H1 (cell line): ENCODE results near the gene PDE1A. TPM values are rescaled to one million over a fixed set of nuclear protein-coding genes. Genes with fewer than 3 reads are reported as not detected.

Experiments used
- CTCF ChIA-PET: fragments of 300-600 bp; sonication (Branson Sonifier 250); formaldehyde crosslinking; loops from one replicate; lab custom pipeline; 2021; ENCODE audit not compliant: partially characterized antibody; lab: Charles Lee
- POLR2A ChIA-PET: fragments of 300-600 bp; sonication (Branson Sonifier 250); formaldehyde crosslinking; loops from one replicate; lab custom pipeline; 2021; ENCODE audit warnings: inconsistent platforms; ENCODE audit not compliant: partially characterized antibody; lab: Charles Lee
- DNase-seq, 2 experiments: peaks; one replicate each; pipeline versions ENCODE4 v3.0.0 to v3.0.0-alpha.2; 2010 to 2022; ENCODE audit warnings: low spot score in 2 of 2, low read depth in 1 of 2, mixed read lengths in 1 of 2
- FAIRE-seq: peaks from 2 replicates; lab custom pipeline; 2011; peaks lifted over from hg19 to GRCh38; lab: Jason Lieb, UNC
- H2AFZ ChIP-seq: 2 replicates; pipeline ENCODE4 v1.8.1; 2012; ENCODE audit warnings: low read length, inconsistent platforms
- H2AK5ac ChIP-seq: 2 replicates; pipeline ENCODE4 v1.6.1; 2013; ENCODE audit warnings: low read depth, low read length
- H2BK120ac ChIP-seq: replicated peaks from 2 replicates; pipeline ENCODE3; 2013; ENCODE audit warnings: low read depth, low read length, inconsistent platforms
- H2BK12ac ChIP-seq: 2 replicates; pipeline ENCODE4 v1.6.1; 2013; ENCODE audit warnings: low read depth, low read length
- H2BK15ac ChIP-seq: 2 replicates; pipeline ENCODE4 v1.6.1; 2013; ENCODE audit warnings: low read length
- H2BK20ac ChIP-seq: 2 replicates; pipeline ENCODE4 v1.6.1; 2013; ENCODE audit warnings: low read length
- H2BK5ac ChIP-seq: 2 replicates; pipeline ENCODE4 v1.6.1; 2013; ENCODE audit warnings: low read depth, low read length
- H3K14ac ChIP-seq: 2 replicates; pipeline ENCODE4 v1.6.1; 2013; ENCODE audit warnings: inconsistent platforms; ENCODE audit not compliant: insufficient read length
- H3K18ac ChIP-seq: 2 replicates; pipeline ENCODE4 v1.6.1; 2013; ENCODE audit warnings: low read length; ENCODE audit errors: extremely low read depth
- H3K23ac ChIP-seq: 2 replicates; pipeline ENCODE4 v1.6.1; 2013; ENCODE audit warnings: inconsistent platforms; ENCODE audit not compliant: insufficient read length
- H3K23me2 ChIP-seq: 2 replicates; pipeline ENCODE4 v1.6.1; 2013; ENCODE audit warnings: low read depth, low read length
- H3K27ac ChIP-seq: 2 replicates; pipeline ENCODE4 v1.6.1; 2011; ENCODE audit warnings: low read depth, low read length, inconsistent platforms
- H3K27me3 ChIP-seq, 4 experiments: replicated peaks in 1 of 4; 1 replicate in 1 of 4; 2 replicates in 3 of 4; pipeline versions ENCODE4 v1.6.1 to v1.8.1; 2011 to 2013; ENCODE audit warnings: low read length in 3 of 4, mild to moderate bottlenecking in 3 of 4, inconsistent platforms in 2 of 4, mixed read lengths in 2 of 4, moderate library complexity in 1 of 4; ENCODE audit not compliant: control insufficient read depth in 3 of 4, insufficient read depth in 3 of 4; ENCODE audit errors: extremely low read depth in 1 of 4
- H3K36me3 ChIP-seq, 4 experiments: 2 replicates each; pipeline versions ENCODE4 v1.6.1 to v1.8.1; 2011 to 2013; ENCODE audit warnings: mild to moderate bottlenecking in 4 of 4, low read length in 3 of 4, moderate library complexity in 2 of 4, control low read depth in 1 of 4, inconsistent platforms in 1 of 4; ENCODE audit not compliant: insufficient read depth in 4 of 4, control insufficient read depth in 2 of 4
- H3K4ac ChIP-seq: replicated peaks from 2 replicates; pipeline ENCODE3; 2013; ENCODE audit warnings: low read length, low read depth, mixed read lengths, inconsistent platforms; ENCODE audit not compliant: insufficient read length
- H3K4me1 ChIP-seq, 4 experiments: replicated peaks in 1 of 4; 1 replicate in 1 of 4; 2 replicates in 3 of 4; pipeline versions ENCODE4 v1.6.1 to v1.8.1; 2011 to 2013; ENCODE audit warnings: low read length in 3 of 4, inconsistent platforms in 2 of 4, mixed read lengths in 1 of 4; ENCODE audit not compliant: insufficient read depth in 4 of 4, control insufficient read depth in 3 of 4
- H3K4me2 ChIP-seq, 2 experiments: 2 replicates each; pipeline versions ENCODE4 v1.6.1 to v1.8.1; 2011 to 2013; ENCODE audit warnings: low read depth in 2 of 2, low read length in 2 of 2, control low read depth in 1 of 2, inconsistent platforms in 1 of 2, mild to moderate bottlenecking in 1 of 2; ENCODE audit not compliant: insufficient read depth in 1 of 2
- H3K4me3 ChIP-seq, 4 experiments: fragments of 200-600, 300-600 bp in 1 of 4; sonication (generic), shearing (Covaris generic), sonication (Bioruptor Twin) in 1 of 4; 2 replicates each; pipeline versions ENCODE4 v1.5.1 to v1.8.1; 2011 to 2016; ENCODE audit warnings: low read length in 4 of 4, low read depth in 3 of 4, control low read depth in 2 of 4, inconsistent platforms in 2 of 4, mild to moderate bottlenecking in 2 of 4, mixed read lengths in 1 of 4, moderate library complexity in 1 of 4; ENCODE audit not compliant: insufficient read depth in 2 of 4; ENCODE audit errors: extremely low read depth in 1 of 4
- H3K56ac ChIP-seq: replicated peaks from 2 replicates; pipeline ENCODE3; 2013; ENCODE audit warnings: low read depth, mild to moderate bottlenecking, mixed read lengths, low read length, inconsistent platforms; ENCODE audit not compliant: insufficient read length
- H3K79me1 ChIP-seq: 2 replicates; pipeline ENCODE4 v1.6.1; 2013; ENCODE audit warnings: low read depth, low read length, control low read depth
- H3K79me2 ChIP-seq, 2 experiments: 2 replicates each; pipeline versions ENCODE4 v1.6.1 to v1.8.1; 2012 to 2013; ENCODE audit warnings: low read length in 2 of 2, mild to moderate bottlenecking in 2 of 2, inconsistent platforms in 1 of 2; ENCODE audit not compliant: insufficient read depth in 2 of 2, control insufficient read depth in 1 of 2
- H3K9ac ChIP-seq, 4 experiments: replicated peaks in 1 of 4; 1 replicate in 1 of 4; 2 replicates in 3 of 4; pipeline versions ENCODE4 v1.6.1 to v1.8.1; 2011 to 2013; ENCODE audit warnings: low read depth in 3 of 4, low read length in 3 of 4, control low read depth in 2 of 4, mild to moderate bottlenecking in 2 of 4, moderate library complexity in 2 of 4, inconsistent platforms in 1 of 4; ENCODE audit errors: extremely low read depth in 1 of 4
- H3K9me3 ChIP-seq, 2 experiments: 2 replicates each; pipeline versions ENCODE4 v1.6.1 to v1.8.1; 2012 to 2013; ENCODE audit warnings: mild to moderate bottlenecking in 2 of 2, moderate library complexity in 2 of 2, control low read depth in 1 of 2, inconsistent platforms in 1 of 2, low read depth in 1 of 2, low read length in 1 of 2, mixed read lengths in 1 of 2; ENCODE audit not compliant: insufficient read depth in 2 of 2
- H4K20me1 ChIP-seq, 2 experiments: replicated peaks in 1 of 2; 2 replicates each; pipeline versions ENCODE3 to v1.8.1; 2011 to 2013; ENCODE audit warnings: inconsistent platforms in 2 of 2, low read length in 2 of 2, mild to moderate bottlenecking in 1 of 2; ENCODE audit not compliant: insufficient read depth in 2 of 2, control insufficient read depth in 1 of 2
- H4K5ac ChIP-seq: 2 replicates; pipeline ENCODE4 v1.6.1; 2013; ENCODE audit warnings: low read length, low read depth, mixed read lengths, inconsistent platforms; ENCODE audit not compliant: insufficient read length
- H4K8ac ChIP-seq: 2 replicates; pipeline ENCODE4 v1.8.0; 2013; ENCODE audit warnings: mild to moderate bottlenecking, moderate library complexity, low read length, inconsistent platforms; ENCODE audit not compliant: insufficient read depth; ENCODE audit errors: extremely low read depth
- H4K91ac ChIP-seq: replicated peaks from 2 replicates; pipeline ENCODE3; 2013; ENCODE audit warnings: low read length, mixed read lengths, inconsistent platforms; ENCODE audit not compliant: insufficient read length
- BACH1 ChIP-seq: IDR thresholded peaks from 2 replicates; pipeline ENCODE4 v1.6.1; 2012; ENCODE audit warnings: low read length, improper control_type of control experiment
- BRCA1 ChIP-seq: IDR thresholded peaks from 2 replicates; pipeline ENCODE4 v1.6.1; 2012; ENCODE audit warnings: low read depth, low read length, improper control_type of control experiment
- CBX8 ChIP-seq: fragments of 300-800, 300-1000 bp; sonication (generic); IDR thresholded peaks from 2 replicates; pipeline ENCODE4 v1.7.1; 2016; ENCODE audit warnings: low read depth, low read length, borderline replicate concordance
- CREB1 ChIP-seq: IDR thresholded peaks from 2 replicates; pipeline ENCODE4 v1.6.1; 2012; ENCODE audit warnings: inconsistent platforms
- EGR1 ChIP-seq: IDR thresholded peaks from 2 replicates; pipeline ENCODE4 v1.6.1; 2011; ENCODE audit warnings: low read depth, low read length, borderline replicate concordance
- KDM1A ChIP-seq: fragments of 200-600, 300-600 bp; sonication (generic); IDR thresholded peaks from 2 replicates; pipeline ENCODE4 v1.7.1; 2016; ENCODE audit warnings: mild to moderate bottlenecking, low read length, borderline replicate concordance
- POU5F1 ChIP-seq: IDR thresholded peaks from 2 replicates; pipeline ENCODE4 v1.6.1; 2011; ENCODE audit warnings: low read depth, mild to moderate bottlenecking, low read length, moderate library complexity
- RFX5 ChIP-seq: IDR thresholded peaks from 2 replicates; pipeline ENCODE4 v1.6.1; 2011; ENCODE audit warnings: low read depth, low read length, improper control_type of control experiment, borderline replicate concordance
- SIX5 ChIP-seq: IDR thresholded peaks from 2 replicates; pipeline ENCODE4 v1.6.1; 2011; ENCODE audit warnings: mild to moderate bottlenecking, low read depth, low read length
- polyA plus RNA-seq, 7 experiments: library from polyadenylated mRNA; depleted of rRNA in 3 of 7; stranded (reverse) in 5 of 7; unstranded in 2 of 7; fragments of >200 nt in 5 of 7; fragments of 200-250 nt in 2 of 7; gene quantifications; 1 replicate in 5 of 7; 2 replicates in 1 of 7; 4 replicates in 1 of 7; pipeline versions ENCODE4 v1.2.1 to v1.2.3, GENCODE V29; 2011 to 2013; ENCODE audit warnings: missing spikeins in 2 of 7, mixed read lengths in 2 of 7
- total RNA-seq: library from RNA; stranded (reverse); fragmentation: NEBNext Ultra II Directional; extraction: Animal tissue kit (Norgen Biotek cat#: 25700); gene quantifications from 2 replicates; pipeline ENCODE4 v1.2.1, GENCODE V29; 2021

Gene PDE1A
- total and polyA plus RNA-seq, 2 of the 8 experiments (the other 6 are each of a cell fraction or from before 2014, with no cell fraction given), result 0.34 TPM; not detected in 1

GRCh38 chr2:182368446-182368845, 58.4 kb downstream of the PDE1A start:
- H4K8ac ChIP-seq, result no peak overlapping the region
- no peaks in the 10 kb centered on the region for H3K9me3 ChIP-seq
- no peaks in the 10 kb centered on the region for H3K4me1 ChIP-seq
- H4K20me1 ChIP-seq, result no peaks in the 10 kb centered on the region
- no peaks in the 10 kb centered on the region for H3K23me2 ChIP-seq
- no peak for FAIRE-seq
- no peak overlapping the region for H3K4me3 ChIP-seq
- no peak overlapping the region for H3K9ac ChIP-seq
- no peak overlapping the region for H2BK20ac ChIP-seq
- CTCF ChIA-PET, result interaction anchor here (0.5 kb wide), 1 partner anchor 38 kb away, joined by 3 read pairs; no protein-coding TSS in a partner anchor
- TF ChIP-seq EGR1, result no peak
- TF ChIP-seq BACH1, result no peak
- no peak for TF ChIP-seq BRCA1
- TF ChIP-seq CBX8, result no peak
- no peak for TF ChIP-seq SIX5
- TF ChIP-seq CREB1, result no peak
- TF ChIP-seq KDM1A, result no peak
- TF ChIP-seq POU5F1, result no peak
- no peak for TF ChIP-seq RFX5
- TF ChIP-seq, all 59 proteins: peak for 0
- POLR2A ChIA-PET, result no interaction called here
- DNase-seq, result no peak
- H3K27me3 ChIP-seq, result no peaks in the 10 kb centered on the region
- H4K91ac ChIP-seq, result no peak overlapping the region
- no peaks in the 10 kb centered on the region for H3K79me1 ChIP-seq
- H3K14ac ChIP-seq, result no peak overlapping the region
- H3K56ac ChIP-seq, result no peak overlapping the region
- H3K18ac ChIP-seq, result no peak overlapping the region
- no peaks in the 10 kb centered on the region for H3K36me3 ChIP-seq
- no peak overlapping the region for H4K5ac ChIP-seq
- no peak overlapping the region for H3K27ac ChIP-seq
- no peak overlapping the region for H3K23ac ChIP-seq
- no peak overlapping the region for H2BK15ac ChIP-seq
- H2BK120ac ChIP-seq, result no peak overlapping the region
- no peak overlapping the region for H2BK5ac ChIP-seq
- H2BK12ac ChIP-seq, result no peak overlapping the region
- no peak overlapping the region for H3K4ac ChIP-seq
- no peak overlapping the region for H2AK5ac ChIP-seq
- no peaks in the 10 kb centered on the region for H3K79me2 ChIP-seq
- H3K4me2 ChIP-seq, result no peak overlapping the region
- H2AFZ ChIP-seq, result no peak overlapping the region
